Stimulated activated CD8-positive, alpha-beta memory T cell treated with anti-CD3 and anti-CD28 coated beads, Interleukin-2, amount 100 ng/mL, for 48 hours (primary cell): ENCODE results near the gene TMEM209.
"Not testable (repeated sequence)": the region's sequence is repeated elsewhere in the genome, so short reads cannot be mapped to it uniquely, and the experiment has no call there.

Experiments used
- DNase-seq, 2 donors: peaks; one replicate each; pipeline ENCODE4 v3.0.0-alpha.2; 2020; ENCODE audit warnings: low read depth in 2 of 2

The TMEM209 gene

DNA sequence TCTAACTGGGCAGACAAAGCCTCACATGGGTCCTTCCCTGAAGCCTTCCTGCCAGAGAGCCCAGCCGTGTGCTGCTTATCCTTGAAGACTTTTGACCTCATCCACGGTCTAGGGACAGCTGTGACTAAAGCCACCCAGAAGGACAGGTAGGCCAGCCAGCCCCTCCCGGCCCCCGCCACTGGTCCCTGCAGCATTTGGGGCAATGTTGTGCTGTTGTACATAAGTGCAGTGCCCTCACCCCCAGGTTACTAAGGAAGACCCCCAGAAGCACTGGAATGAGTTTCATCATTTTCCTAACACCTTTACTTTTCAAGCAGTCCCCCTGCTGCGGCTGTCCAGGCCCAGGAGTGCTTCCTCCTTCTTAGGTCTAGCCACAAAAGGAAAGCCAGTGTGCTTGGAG lies 43.0 kb downstream of the TMEM209 start:
- DNase-seq, result no peak

GRCh38 chr7:130160455-130160854 lies 44.8 kb downstream of the TMEM209 start:
- no peak for DNase-seq

GRCh38 chr7:130160023-130160422 lies 45.2 kb downstream of the TMEM209 start:
- no peak for DNase-seq

GRCh38 chr7:130157700-130158099 lies 47.5 kb downstream of the TMEM209 start:
- DNase-seq, result no peak

- DNase-seq, result no peak
Measured at GRCh38 chr7:130156140-130156539, 49.1 kb downstream of the TMEM209 start.

GRCh38 chr7:130154501-130155317 lies 50.5 kb downstream of the TMEM209 start:
- no peak for DNase-seq

DNA sequence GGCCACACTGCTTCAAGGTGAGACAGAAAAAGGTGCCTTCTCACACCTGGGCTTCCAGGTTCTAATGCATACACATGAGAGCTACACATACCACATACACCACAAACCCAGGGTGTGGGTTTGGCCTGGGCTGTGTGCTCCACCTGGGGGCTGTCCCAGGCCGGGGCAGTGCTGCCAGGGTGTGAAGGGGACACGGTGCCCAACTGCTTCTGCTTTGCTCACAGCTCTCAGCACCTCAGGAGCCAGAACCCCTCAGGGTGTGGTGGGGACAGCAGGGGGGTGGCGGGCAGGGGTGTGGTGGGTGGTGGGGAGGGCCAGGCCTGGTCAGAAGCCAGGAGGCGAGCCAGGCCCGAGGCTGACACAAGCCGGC lies 51.1 kb downstream of the TMEM209 start:
- DNase-seq, result no peak

- DNase-seq, result no peak
Measured at GRCh38 chr7:130153211-130153908, 51.8 kb downstream of the TMEM209 start.

DNA sequence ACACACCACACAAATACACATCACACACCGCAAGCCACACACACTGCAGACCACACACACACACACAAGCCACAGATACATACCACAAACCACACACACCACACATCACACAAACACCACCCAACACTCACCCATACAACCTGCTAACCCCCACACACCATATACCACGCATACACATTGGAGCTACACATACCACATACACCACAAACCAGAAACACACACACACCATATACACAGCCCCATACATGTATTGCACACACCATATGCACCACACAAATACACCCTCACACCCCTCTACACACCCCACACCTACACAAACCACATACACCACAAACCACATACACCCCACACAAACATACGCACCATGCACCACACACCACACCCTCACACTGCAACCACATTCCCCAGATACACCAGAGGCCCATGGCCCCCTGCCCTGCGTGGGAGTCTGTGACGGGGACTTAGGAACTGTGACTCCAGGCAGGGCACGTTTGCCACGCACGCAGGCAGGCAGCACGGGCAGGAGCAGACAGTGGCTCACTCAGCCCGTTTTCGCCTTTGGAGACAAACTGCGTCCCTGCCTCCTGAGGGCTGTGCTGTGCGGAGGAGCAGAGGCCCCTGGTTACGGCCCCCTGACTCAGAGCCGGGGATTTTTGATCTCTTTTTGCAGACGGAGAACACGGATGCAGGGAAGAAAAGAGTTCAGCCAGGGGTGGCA lies 52.6 kb downstream of the TMEM209 start:
- no peak for DNase-seq

GRCh38 chr7:130151591-130152492 lies 53.4 kb downstream of the TMEM209 start:
- no peak for DNase-seq

DNA sequence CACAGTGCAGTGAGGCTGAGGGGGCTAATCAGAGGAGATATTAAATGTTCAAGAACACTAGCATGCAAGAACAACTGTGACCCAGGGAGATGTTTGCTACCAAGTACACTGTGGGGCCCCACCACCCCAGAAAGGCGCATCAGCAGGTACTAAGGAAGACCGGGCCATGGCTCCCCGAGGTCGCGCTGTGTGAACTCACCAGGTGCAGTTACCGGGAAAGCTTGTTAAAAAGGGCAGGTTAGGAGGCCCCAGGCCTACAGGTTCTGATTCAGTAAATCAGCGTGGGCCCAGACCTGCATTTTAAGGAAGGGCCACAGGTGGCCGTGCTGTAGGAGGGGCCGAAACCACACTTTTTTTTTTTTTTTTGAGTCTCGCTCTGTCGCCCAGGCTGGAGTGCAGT lies 54.6 kb downstream of the TMEM209 start:
- DNase-seq, result no peak

GRCh38 chr7:130149281-130150139 lies 55.7 kb downstream of the TMEM209 start:
- no peak for DNase-seq

- no peak for DNase-seq
Measured at GRCh38 chr7:130148561-130148960, 56.6 kb downstream of the TMEM209 start.

- DNase-seq, result no peak
Measured at GRCh38 chr7:130147710-130148325, 57.4 kb downstream of the TMEM209 start.

- no peak for DNase-seq
Measured at GRCh38 chr7:130146693-130147405, 58.4 kb downstream of the TMEM209 start.

DNA sequence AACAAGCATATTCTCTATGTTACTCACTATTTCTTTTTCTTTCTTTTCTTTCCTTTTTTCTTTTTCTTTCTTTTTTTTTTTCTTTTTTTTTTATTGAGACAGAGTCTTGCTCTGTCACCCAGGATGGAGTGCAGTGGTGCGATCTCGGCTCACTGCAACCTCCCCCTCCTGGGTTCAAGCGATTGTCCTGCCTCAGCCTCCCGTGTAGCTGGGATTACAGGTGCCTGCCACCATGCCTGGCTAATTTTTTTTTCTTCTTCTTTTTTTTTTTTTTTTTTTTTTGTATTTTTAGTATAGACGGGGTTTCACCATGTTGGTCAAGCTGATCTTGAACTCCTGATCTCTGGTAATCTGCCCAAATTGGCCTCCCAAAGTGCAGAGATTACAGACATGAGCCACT lies 59.1 kb downstream of the TMEM209 start:
- not testable (repeated sequence) for DNase-seq

GRCh38 chr7:130145424-130146100 lies 59.6 kb downstream of the TMEM209 start:
- DNase-seq, result no peak

GRCh38 chr7:130144312-130145171 lies 60.7 kb downstream of the TMEM209 start:
- no peak for DNase-seq
